NB4 (cell line): ENCODE results near the gene CHST13.

Source experiments
- CTCF ChIP-seq: IDR thresholded peaks from one replicate; pipeline ENCODE4 v1.5.1; 2012; ENCODE audit warnings: low read depth, low read length
- MYC ChIP-seq: IDR thresholded peaks from 2 replicates; pipeline ENCODE4 v1.6.1; 2011; ENCODE audit warnings: low read depth, low read length
- POLR2A ChIP-seq: IDR thresholded peaks from 2 replicates; pipeline ENCODE4 v1.6.1; 2011; ENCODE audit warnings: mild to moderate bottlenecking; ENCODE audit not compliant: insufficient read length; ENCODE audit errors: extremely low read depth

- TF ChIP-seq CTCF (no peak), POLR2A (no peak), MYC (no peak)
Observed at GRCh38 chr3:126512916-126513650, 10.9 kb upstream of the CHST13 start.
